HG02884 (cell line): ENCODE data around the gene TMEM59L.

Source experiments
- ATAC-seq: cut with Tn5 transposase; IDR thresholded peaks from one replicate; pipeline ENCODE4 v1.9.1; 2021; ENCODE audit warnings: mild to moderate bottlenecking, moderate library complexity; ENCODE audit not compliant: unreplicated experiment

TMEM59L gene

GRCh38 chr19:18636183-18636968 is 23.7 kb downstream of the TMEM59L start:
- peak; percentile 80 for ATAC-seq

GRCh38 chr19:18636969-18637629 is 24.4 kb downstream of the TMEM59L start, which contains the start of gene KLHL26:
Gene KLHL26, plus strand, starts transcription at chr19:18637028. Its CDS starts 27 bp downstream, at chr19:18637055.
- ATAC-seq = no peak

GRCh38 chr19:18637673-18638630 is 25.3 kb downstream of the TMEM59L start:
- no peak for ATAC-seq

- no peak for ATAC-seq
Observed at GRCh38 chr19:18639706-18640243, 27.1 kb downstream of the TMEM59L start.

- ATAC-seq = no peak
Observed at GRCh38 chr19:18644196-18645034, 31.7 kb downstream of the TMEM59L start.

GRCh38 chr19:18645035-18645511 is 32.4 kb downstream of the TMEM59L start:
- ATAC-seq = no peak

GRCh38 chr19:18646535-18647370 is 34.1 kb downstream of the TMEM59L start:
- ATAC-seq = no peak

- ATAC-seq = no peak
Observed at GRCh38 chr19:18647371-18647767, 34.7 kb downstream of the TMEM59L start.

GRCh38 chr19:18647807-18648206 is 35.1 kb downstream of the TMEM59L start:
- no peak for ATAC-seq

GRCh38 chr19:18648973-18649315 is 36.3 kb downstream of the TMEM59L start:
- no peak for ATAC-seq

- ATAC-seq = no peak
Observed at GRCh38 chr19:18649371-18650020, 36.8 kb downstream of the TMEM59L start.

GRCh38 chr19:18650021-18650390 is 37.3 kb downstream of the TMEM59L start:
- no peak for ATAC-seq

- no peak for ATAC-seq
Observed at GRCh38 chr19:18650468-18651041, 37.9 kb downstream of the TMEM59L start.

GRCh38 chr19:18651300-18651699 is 38.6 kb downstream of the TMEM59L start:
- no peak for ATAC-seq

- no peak for ATAC-seq
Observed at GRCh38 chr19:18651733-18652132, 39.1 kb downstream of the TMEM59L start.

- no peak for ATAC-seq
Observed at GRCh38 chr19:18653853-18654252, 41.2 kb downstream of the TMEM59L start.

- no peak for ATAC-seq
Observed at GRCh38 chr19:18654469-18654868, 41.8 kb downstream of the TMEM59L start.

GRCh38 chr19:18655173-18655844 is 42.6 kb downstream of the TMEM59L start:
- ATAC-seq = no peak
